GM18858 (cell line): ENCODE results near the gene TMEM178B.

Experiments used
- ATAC-seq: cut with Tn5 transposase; IDR thresholded peaks from one replicate; pipeline ENCODE4 v1.9.1; 2021; ENCODE audit not compliant: unreplicated experiment

TMEM178B gene

DNA sequence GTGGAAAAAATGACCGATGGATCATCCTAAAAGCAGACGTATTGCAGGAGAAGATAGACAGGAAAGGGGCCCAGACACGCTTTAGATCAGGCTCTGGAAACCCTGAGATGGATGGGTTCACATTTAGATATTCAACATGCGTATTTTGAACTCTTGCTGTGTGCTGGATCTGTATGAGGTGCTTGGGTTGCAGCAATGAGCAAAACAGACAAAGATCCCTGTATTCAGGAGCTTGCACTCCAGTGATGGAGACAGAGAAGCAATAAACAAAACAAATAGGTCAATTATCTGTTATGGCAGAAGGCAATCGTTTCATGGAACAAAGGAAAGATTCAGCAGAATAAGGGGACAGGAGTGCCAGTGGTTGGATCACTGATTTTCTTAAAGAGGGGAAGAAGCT lies 275.5 kb downstream of the TMEM178B start:
- ATAC-seq, result no peak

DNA sequence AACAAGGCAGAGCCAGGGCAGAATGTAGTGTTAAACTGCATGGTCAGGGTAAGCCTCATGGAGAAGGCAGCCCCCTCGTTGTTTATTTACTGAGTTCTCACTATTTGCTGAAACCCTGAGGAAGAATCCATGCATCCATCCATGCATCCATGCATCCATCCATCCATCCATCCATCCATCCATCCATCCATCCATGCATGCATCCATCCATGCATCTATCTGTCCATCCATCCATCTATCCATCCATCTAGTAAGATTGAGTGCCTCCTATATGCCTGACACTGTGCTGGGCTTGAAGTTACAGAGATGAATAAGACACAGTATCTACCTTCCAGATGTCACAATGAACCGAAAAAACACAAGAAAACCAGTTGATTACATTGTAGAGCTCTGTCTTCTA lies 275.9 kb downstream of the TMEM178B start:
- ATAC-seq, result no peak

DNA sequence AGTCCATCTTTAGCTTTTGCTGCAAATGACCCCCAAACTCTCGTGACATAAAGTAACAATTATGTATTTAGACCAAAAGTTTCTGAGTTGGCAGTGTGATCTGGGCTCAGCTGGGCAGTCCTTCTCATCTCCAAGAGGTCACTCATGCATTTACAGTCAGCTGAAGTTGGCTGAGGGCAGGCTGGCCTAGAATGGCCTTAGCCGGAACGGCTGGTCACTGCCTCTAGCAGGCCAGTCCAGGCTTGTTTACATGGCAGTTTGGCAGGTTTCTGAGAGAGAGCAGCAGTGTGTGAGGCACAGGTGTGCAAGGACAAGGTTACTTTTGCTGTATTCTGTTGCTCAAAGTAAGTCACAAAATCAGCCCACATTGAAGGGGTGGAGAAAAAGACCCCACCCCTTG lies 277.3 kb downstream of the TMEM178B start:
- ATAC-seq, result no peak

DNA sequence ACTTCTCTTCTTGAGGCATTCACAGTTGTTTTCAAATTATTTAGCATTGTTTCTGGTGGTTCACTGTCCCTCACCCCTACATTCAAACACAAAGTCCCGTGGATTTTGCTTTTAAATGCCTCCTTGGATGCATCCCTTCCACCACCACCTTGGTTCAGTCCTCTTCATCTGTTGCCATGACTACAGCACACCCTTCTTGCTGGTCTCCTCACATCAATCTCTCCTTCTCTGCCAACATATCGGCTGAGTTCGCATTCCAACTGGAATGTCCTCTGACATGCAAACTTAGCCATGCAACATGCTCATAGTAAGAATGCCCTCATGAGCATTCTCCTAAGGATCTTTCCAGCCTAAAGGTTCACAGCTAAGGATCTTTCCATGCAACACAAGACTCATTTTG lies 279.1 kb downstream of the TMEM178B start:
- no peak for ATAC-seq

DNA sequence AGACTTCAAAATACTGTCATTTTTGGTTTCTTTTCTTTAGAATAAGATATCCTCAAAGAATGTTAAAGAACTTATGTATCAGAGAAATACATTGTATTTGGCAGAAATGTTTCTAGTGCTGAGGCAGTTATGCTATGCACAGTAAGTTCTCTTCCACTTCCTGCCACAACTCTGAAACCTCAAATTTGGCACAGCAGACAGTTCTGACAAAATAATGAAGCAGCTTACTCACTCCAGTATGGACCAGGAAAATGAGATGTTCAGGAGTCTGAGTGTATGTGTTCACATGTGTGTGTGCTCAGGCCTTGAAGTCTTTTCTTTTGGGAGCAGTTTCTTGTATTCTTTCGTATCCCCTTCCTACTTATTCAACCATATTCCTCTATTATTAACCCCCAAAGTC lies 280.4 kb downstream of the TMEM178B start:
- no peak for ATAC-seq

DNA sequence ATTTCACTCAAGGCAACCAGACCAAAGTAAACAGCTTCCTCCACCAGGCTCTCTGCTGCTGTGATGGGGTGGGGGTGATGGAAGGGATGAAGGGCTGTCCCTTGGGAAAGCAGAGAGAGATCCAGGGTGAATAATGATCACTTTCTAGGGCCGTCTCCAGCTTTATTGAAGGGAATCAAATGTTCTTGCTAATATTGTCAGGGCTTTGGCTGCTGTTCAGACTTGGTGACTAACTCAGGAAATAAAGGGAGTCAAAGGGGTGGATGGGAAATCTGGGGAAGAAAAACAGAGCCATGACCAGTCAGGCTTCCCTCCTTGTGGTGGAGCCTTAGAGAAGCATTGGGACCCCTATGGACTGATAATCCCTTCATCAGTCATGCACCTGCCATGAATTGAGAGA lies 281.2 kb downstream of the TMEM178B start:
- no peak for ATAC-seq

DNA sequence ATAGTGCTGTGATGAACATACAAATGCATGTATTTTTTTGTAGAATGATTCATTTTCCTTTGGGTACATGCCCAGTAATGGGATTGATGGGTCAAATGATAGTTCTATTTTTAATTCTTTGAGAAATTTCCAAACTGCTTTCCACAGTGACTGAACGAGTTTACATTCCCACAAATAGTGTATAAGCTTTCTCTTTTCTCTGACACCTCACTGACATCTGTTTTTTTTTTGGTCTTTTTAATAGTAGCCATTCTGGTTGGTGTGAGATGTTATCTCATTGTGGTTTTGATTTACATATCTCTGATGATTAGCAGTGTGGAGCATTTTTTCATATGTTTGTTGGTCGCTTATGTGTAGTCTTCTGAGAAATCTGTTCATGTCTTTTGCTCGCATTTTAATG lies 282.3 kb downstream of the TMEM178B start:
- no peak for ATAC-seq

DNA sequence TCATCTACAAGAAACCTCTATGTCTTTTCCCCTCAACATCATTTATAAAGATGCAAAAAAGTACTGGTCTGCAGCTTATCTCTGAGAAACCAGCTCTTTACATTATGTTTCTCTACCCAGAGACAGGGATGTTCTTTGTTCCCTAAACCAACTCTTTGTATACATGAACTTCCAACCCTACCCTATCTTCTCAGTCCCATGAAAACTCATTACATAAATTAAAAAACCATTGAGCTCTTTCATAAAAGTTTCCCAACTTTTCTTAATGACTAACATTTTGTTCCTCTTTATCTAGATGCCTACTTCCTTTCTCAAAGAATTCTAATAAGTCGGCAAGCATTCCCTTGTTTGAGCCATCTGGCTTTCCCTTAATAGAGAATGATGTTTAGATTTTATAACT lies 284.5 kb downstream of the TMEM178B start:
- ATAC-seq, result no peak

DNA sequence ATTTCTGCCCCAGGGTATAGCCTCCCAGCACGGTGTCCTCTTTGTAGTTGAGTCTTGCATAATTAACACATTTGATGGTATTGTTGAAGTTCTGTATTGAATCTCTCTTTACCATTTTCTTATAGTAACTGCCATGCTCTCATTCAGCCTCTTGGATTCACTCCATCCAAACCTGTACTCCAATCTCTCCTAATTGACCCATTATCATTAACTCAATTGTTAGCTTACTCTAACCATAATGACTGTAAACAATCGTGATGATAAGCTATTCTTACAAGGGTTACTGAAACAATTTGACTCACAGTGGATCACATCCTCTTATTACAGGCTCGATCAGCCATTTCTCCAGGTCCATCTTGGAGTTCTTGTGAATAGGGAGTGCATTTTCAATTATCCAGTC lies 285.4 kb downstream of the TMEM178B start:
- no peak for ATAC-seq

DNA sequence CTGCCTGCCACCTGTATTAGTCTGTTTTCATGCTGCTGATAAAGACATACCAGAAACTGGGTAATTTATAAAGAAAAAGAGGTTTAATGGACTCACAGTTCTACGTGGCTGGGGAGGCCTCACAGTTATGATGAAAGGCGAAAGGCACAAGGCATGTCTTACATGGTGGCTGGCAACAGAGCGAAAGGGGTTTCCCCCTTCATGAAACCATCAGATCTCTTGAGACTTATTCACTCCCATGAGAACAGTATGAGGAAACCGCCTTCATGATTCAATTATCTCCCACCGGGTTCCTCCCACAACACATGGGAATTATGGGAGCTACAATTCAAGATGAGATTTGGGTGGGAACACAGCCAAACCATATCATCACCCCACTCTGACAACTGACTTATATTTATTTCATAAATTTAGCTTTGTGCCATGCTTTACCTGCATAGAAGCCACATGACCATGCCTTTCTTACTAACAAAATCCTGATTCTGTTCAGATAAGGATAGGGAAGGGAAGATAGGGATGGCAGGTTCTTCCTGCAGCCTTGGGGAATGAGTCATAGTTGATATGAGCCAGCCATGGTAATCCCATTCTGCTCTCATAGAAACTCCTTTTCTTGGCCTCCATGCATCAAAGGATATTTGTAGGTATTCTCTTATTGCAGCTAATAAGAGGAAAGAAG lies 286.0 kb downstream of the TMEM178B start:
- no peak for ATAC-seq

DNA sequence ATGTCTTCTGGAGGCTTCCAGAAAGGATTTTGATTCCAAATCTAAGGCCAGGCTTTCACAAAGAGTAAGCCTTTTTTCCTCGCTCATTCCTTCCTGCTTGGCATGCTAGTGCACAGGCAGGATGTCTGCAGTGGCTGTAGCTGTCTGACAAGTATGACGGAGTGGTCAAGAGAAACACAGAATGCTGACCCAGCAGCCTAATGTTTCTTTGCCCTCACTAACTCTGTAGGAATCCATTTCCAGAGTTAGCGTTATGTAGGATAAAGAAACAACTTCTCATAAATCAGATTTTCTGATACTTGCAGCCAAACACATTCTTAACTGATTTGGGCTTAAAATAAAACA lies 286.5 kb downstream of the TMEM178B start:
- no peak for ATAC-seq

DNA sequence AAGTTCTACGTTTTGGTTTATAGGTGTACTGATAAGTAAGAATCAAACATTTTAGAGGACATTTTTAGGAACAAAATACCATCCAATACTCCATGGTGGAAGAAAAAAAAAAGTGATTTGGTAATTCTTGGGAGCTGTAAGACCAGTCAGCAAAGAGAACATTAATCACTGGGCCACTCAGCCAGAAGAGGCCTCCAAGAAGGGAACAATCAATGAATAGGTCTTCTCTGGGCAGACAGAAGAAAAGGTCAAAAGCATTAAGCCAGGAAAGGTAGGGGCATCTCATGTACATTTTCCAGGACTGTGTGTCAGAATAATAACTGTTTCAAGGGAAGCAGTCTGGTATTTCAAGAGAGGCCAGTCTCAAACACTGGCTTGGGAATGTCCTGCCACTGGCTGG lies 286.9 kb downstream of the TMEM178B start:
- no peak for ATAC-seq

DNA sequence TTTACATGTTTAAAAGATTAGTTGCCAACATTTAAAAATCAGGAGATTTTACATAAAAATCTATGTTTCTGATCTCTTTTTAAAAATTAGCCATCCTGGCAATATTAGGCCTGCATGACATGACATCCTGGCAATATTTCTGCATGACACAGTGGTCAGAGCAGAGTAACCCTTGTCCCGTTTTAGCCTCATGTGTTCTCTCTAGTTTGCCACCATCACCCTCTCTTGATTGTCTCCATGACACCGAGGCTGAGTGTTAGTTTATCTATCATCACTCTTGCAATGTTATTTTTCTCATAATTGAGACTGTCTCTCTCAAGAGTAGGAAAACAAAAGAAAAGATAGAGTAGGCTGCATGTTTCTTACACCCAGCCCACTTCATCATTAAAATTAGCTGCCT lies 287.6 kb downstream of the TMEM178B start:
- no peak for ATAC-seq

DNA sequence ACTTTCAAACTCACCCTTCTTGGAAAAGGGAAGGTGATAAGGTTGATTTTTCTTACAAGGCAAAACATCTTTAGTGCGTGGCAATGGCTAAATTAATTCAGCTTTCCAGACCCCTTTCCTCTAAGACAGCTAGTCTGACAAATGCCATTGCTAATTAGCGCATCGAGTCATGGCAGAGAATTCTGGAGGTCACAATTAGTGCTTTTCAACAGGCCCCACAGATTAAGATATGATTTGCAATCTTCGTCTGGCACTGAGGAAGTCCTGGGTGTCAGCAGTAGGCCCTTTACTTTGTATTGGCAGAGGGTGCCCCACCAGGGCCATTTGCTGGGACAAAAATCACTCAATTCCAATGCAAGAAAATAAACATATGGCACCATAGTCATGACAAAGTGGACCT lies 288.1 kb downstream of the TMEM178B start:
- ATAC-seq, result no peak

DNA sequence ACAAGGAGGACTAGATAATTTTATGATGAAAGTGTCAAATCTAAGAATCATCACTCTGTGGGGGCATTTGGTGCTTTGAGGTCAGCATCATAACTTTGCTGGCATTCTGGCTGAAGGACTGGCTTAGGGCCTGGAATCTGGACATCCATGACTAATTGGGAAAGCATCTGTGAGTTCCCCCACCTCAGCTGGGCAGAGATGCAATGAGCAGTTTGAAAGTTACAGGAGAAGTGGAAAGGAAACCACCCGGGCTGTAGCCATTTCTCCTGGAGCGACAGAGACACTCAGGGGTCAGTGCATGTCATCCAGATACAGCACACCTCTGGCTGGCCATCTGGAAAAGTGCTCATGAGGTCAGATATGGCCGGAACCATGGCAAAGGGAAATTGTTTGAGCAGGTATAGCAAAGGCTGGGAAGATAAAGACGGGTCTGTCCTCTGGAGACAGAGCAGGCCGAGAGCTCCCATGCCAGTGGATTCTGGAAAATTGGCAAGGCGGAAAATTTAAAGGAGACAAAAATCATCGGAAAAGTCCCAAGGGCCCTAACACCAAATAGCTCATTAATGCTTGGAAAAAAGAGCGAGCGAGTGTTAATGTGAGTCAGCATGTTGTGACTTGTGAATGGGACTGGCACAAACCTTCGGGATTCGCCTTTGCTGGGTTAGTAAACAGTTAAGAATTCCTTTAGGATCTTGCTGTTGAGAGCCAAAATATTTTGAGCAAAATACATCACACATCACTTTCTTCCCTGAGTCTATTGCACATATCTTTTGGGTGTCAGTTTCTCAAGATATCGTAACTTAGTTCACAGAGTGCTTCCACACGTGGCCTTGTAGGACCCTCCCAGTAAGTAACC lies 288.9 kb downstream of the TMEM178B start:
- no peak for ATAC-seq

DNA sequence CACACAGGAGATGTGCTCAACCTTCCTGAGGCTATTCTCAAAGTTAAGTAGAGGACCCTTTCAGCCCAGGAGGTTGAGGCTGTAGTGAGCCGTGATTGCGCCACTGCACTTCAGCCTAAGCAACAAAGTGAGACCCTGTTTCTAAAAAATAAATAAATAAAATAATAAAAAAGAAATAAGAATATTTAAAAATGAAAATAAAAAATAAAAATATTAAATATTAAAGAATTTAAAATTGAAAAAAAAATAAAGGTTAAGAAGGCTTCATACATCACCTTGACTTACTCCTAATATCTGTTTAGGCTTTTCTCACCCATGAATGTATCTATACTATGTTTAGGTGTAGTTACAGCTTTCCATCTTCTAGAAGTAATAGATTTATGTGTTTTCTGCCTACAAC lies 289.9 kb downstream of the TMEM178B start:
- no peak for ATAC-seq

DNA sequence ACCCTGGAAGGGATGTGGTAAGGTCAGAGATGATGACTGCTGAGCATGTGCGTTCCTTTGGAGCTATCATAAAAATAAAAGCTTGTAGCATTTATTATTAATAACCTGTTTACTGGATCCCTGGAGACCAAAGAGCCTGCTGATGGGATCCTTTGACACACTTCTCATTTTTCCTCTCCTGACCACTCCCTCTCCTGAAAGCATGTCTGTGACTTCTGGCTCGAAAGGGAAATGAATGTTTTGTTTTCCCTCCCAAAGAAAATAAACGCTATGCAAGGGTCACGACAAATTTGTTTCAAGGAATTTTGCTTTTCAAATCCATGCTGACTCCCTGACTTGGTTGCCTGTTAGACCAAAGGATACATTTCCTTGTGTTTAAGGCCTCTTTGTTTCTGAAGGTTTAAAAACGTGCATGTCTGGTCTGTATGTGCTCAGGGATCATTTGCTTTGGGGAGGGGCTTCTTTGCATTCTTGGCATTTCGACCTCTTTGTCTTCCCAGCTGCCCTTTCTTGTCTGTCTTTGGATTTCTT lies 292.3 kb downstream of the TMEM178B start:
- no peak for ATAC-seq

DNA sequence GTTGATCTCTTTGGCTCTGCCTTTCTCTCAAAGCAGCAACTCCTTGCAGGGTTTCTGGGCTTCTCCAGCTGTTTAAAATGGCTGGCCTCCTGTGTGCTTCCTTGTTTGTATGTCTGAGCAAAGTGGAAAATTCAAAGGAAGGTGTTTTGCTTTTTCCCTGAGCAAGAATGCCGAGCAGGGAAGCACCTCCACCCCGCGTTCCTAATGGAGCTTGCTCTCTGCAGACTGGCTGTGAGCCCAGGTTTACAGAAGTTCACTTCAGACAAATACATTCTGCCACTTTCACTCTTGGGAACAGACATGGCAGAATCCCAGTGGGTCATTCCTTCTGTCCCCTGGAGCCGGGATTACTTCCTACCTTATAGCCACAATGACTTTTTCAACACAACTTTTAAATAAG lies 295.6 kb downstream of the TMEM178B start:
- ATAC-seq, result no peak

DNA sequence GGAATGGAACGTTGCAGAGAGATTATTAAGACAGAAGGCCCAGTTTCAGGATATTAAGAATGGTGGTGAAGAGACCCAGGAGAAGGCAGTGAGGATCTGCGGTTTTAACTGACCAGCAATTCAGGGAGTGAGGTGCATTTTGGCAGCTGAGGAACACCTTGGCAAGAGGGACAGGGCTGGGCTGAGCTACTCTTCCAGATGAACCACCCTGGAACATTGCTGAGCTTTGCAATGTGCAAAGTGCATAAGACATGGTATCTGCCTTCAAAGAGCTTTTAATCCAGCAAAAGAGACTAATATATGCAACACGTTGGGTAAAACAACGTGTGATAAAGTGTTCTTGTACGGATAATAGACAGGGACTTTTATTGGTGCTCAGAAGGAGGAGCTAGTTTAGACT lies 296.3 kb downstream of the TMEM178B start:
- ATAC-seq, result no peak

DNA sequence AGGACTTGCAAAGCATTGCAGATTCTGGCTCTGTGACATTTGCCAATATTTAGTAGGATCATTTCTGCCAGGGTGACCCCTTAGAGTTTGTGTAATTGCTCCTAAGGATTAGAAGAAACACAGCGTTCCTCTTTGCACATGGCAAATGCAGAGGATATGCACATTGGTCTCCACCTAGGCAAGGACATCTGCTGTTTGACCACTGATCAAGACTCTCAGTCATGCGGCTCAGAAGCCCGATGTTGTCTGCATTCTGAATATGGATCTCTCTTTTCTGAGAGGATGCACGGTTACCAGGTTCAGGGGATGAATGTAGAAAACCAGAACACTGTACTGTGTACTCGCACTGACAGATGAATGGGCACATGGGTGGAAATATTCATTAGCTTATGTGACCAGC lies 296.8 kb downstream of the TMEM178B start:
- ATAC-seq, result no peak

DNA sequence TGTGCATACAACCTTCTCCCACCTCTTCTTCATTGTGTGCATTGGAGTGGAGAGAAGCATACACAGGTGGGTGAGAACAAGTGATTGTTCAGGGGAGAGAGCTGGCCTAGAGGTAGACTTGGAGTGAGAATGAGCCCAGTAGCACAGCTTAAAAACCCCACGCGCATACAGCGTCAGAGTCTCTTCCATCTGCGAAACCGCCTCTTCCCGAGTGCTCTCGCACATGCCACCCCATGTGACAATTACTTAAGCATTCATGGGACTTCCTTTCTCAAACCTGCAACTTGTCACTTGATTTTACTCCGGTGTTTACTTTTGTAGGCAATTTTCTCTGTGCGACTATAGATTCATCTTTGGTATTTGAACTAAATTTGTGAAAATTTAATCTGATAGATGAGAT lies 300.6 kb downstream of the TMEM178B start:
- no peak for ATAC-seq

DNA sequence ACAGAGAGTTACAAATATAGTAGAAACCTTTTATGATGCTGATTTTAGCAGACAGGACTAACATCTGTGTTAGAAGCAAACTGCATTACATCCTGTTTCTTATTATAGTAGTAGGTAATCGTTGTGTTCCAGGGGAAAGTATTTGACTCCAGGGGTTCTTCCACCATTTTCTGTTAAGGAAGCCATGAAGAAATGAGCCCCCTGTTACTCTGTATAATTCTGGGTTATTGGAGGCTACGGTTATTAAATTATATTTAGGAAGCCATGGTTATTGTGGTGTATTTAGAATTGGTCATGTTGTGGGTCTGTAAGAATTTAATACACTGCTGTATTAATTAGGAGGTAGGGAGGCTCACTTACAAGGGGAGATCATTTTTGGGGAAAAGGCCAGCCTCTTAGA lies 301.6 kb downstream of the TMEM178B start:
- ATAC-seq, result no peak

DNA sequence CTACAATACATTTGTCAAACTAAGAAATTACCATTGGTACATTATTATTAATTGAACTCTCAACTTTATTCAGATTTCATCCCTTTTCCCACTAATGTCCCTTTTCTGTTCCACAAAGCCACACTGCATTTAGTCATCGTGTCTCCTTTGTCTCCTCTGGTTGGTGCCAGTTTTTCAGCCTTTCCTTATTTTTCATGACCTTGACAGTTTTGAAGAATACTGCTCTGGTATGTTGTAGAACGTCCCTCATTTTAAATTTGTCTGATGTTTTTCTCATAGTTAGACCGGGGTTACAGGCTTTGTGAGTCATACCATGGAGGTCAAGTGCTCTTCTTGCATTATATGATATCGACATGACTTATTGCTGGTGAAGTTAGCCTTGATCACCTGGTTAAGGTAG lies 304.0 kb downstream of the TMEM178B start:
- ATAC-seq, result no peak
